Ovary (tissue), 9 donors: ENCODE measurements around the gene F2RL2. TPM values are rescaled to one million over a fixed set of nuclear protein-coding genes. Genes with fewer than 3 reads are reported as not detected.

Experiments
- DNase-seq, 5 donors: peaks; one replicate each; pipeline ENCODE4 v3.0.0-alpha.2; 2019 to 2020
- H3K27ac ChIP-seq, 2 donors: fragments of 200-600 bp; one replicate each; pipeline versions ENCODE4 v1.5.1 to v1.8.0; 2019 to 2022
- H3K27me3 ChIP-seq: fragments of 200-600 bp; one replicate; pipeline ENCODE4 v1.8.0; 2022
- H3K36me3 ChIP-seq: fragments of 200-600 bp; sonication (generic); one replicate; pipeline ENCODE4 v1.5.1; 2019
- H3K4me1 ChIP-seq: one replicate; pipeline ENCODE4 v1.8.1; 2013; ENCODE audit warnings: mild to moderate bottlenecking, moderate library complexity; ENCODE audit not compliant: insufficient read depth
- H3K4me3 ChIP-seq: fragments of 200-600 bp; sonication (generic); one replicate; pipeline ENCODE4 v1.5.1; 2017
- H3K9me3 ChIP-seq, 2 donors: fragments of 200-600 bp in 1 of 2; sonication (generic) in 1 of 2; one replicate each; pipeline versions ENCODE4 v1.5.1 to v1.8.1; 2013 to 2019; ENCODE audit warnings: mild to moderate bottlenecking in 1 of 2, moderate library complexity in 1 of 2
- CTCF ChIP-seq, 3 donors: fragments of 450-650 bp in 2 of 3; fragments of 200-600 bp in 1 of 3; IDR thresholded peaks; one replicate each; pipeline versions ENCODE4 v1.5.1 to v1.8.0; 2016 to 2022; ENCODE audit warnings: antibody characterized with exemption in 3 of 3, mild to moderate bottlenecking in 1 of 3
- EP300 ChIP-seq: sonication (generic); formaldehyde crosslinking; IDR thresholded peaks from one replicate; pipeline ENCODE4 v1.6.1; 2017; ENCODE audit warnings: antibody characterized with exemption
- POLR2A ChIP-seq: fragments of 450-650 bp; IDR thresholded peaks from one replicate; pipeline ENCODE4 v1.6.1; 2017; ENCODE audit warnings: antibody characterized with exemption, mild to moderate bottlenecking, moderate library complexity
- WGBS, 3 donors: extraction: QIAGEN DNeasy Blood & Tissue Kit in 1 of 3; methylation state at CpG; one replicate each; pipeline versions ENCODE4 v1.1.5 to v1.1.7; 2013 to 2017; 5-methylcytosine and 5-hydroxymethylcytosine counted together
- intact Hi-C, 4 donors: fragments of 100-400 bp; cut with DNase I; formaldehyde crosslinking; loops; one replicate each; pipeline versions ENCODE4 v1.11.0 to v1.15.1; 2022 to 2023
- polyA plus RNA-seq, 2 donors: library from polyadenylated mRNA; stranded (reverse); fragments of 200-250 nt in 1 of 2; fragments of 350-450 nt in 1 of 2; fragmentation: Illumina TruSeq in 1 of 2; extraction: RNeasy Lipid Tissue Mini Kit (QIAGEN cat#74804) in 1 of 2; gene quantifications; one replicate each; pipeline ENCODE4 v1.2.3, GENCODE V29; 2013 to 2014
- total RNA-seq, 7 donors: library from RNA; depleted of rRNA in 2 of 7; stranded (reverse); fragments of >200 nt in 2 of 7; fragmentation: NEBNext Ultra II Directional in 3 of 7; extraction: Animal tissue kit (Norgen Biotek cat#: 25700) in 3 of 7; gene quantifications; one replicate each; pipeline versions ENCODE4 v1.1.0 to v1.2.4, GENCODE V29; 2016 to 2023
- donor health status: DM: no; HTN: no; CAD: no; lungs with moderate emphysema.
- donor health status: DM: no; HTN: no; CAD: no.
- donor health status: Bipolar disorder and iron deficiency.
- donor health status: DM: yes; HTN: yes; CAD: no.
- donor health status: DM: no; HTN: no; CAD: no.
- donor health status: DM: yes; HTN: yes; CAD: no.

F2RL2 gene
- total and polyA plus RNA-seq, 9 donors, result 0.06 to 0.97 (median 0.15) TPM; not detected in 4

GRCh38 chr5:76579166-76579937 is 43.9 kb downstream of the F2RL2 start:
- Histone ChIP-seq H3K27me3 (no peaks in the 10 kb centered on the region), H3K9me3 (no peaks in the 10 kb centered on the region), H3K27ac (no peak overlapping the region), H3K4me1 (no peaks in the 10 kb centered on the region), H3K4me3 (no peak overlapping the region), H3K36me3 (no peaks in the 10 kb centered on the region)
- no peak for TF ChIP-seq EP300
- TF ChIP-seq CTCF (IDR thresholded peaks at IDR 0.05), result no peak
- no peak for TF ChIP-seq POLR2A
- intact Hi-C loops, result no loop called here
- 76 to 89% (median 79%) methylated on average over 7 of the region's 7 CpGs for WGBS, 3 donors
- DNase-seq, result no peak

GRCh38 chr5:76576996-76577395 is 46.2 kb downstream of the F2RL2 start:
- H3K4me3 ChIP-seq, result no peak overlapping the region
- TF ChIP-seq EP300 (no peak), CTCF (IDR thresholded peaks at IDR 0.05) (no peak), POLR2A (no peak)
- H3K9me3 ChIP-seq, result no peaks in the 10 kb centered on the region
- intact Hi-C loops, result no loop called here
- H3K27me3 ChIP-seq, result no peaks in the 10 kb centered on the region
- H3K4me1 ChIP-seq, result no peaks in the 10 kb centered on the region
- DNase-seq, result no peak
- H3K27ac ChIP-seq, result no peak overlapping the region
- no peaks in the 10 kb centered on the region for H3K36me3 ChIP-seq
- 86 to 97% (median 90%) methylated on average over 4 of the region's 4 CpGs for WGBS, 3 donors

GRCh38 chr5:76576450-76576849 is 46.8 kb downstream of the F2RL2 start:
- intact Hi-C loops, result no loop called here
- no peak overlapping the region for H3K4me3 ChIP-seq
- no peaks in the 10 kb centered on the region for H3K27me3 ChIP-seq
- H3K9me3 ChIP-seq, result no peaks in the 10 kb centered on the region
- no peaks in the 10 kb centered on the region for H3K4me1 ChIP-seq
- no peaks in the 10 kb centered on the region for H3K36me3 ChIP-seq
- no peak for DNase-seq
- TF ChIP-seq CTCF (IDR thresholded peaks at IDR 0.05) (no peak), POLR2A (no peak), EP300 (no peak)
- no peak overlapping the region for H3K27ac ChIP-seq

GRCh38 chr5:76571559-76571958 is 51.6 kb downstream of the F2RL2 start:
- Histone ChIP-seq H3K4me3 (no peak overlapping the region), H3K27ac (no peak overlapping the region), H3K27me3 (no peaks in the 10 kb centered on the region), H3K36me3 (no peaks in the 10 kb centered on the region), H3K9me3 (no peaks in the 10 kb centered on the region), H3K4me1 (no peaks in the 10 kb centered on the region)
- intact Hi-C loops, result no loop called here
- no peak for DNase-seq
- TF ChIP-seq CTCF (IDR thresholded peaks at IDR 0.05) (no peak), POLR2A (no peak), EP300 (no peak)
